GM12865 (cell line): ENCODE data around the gene KRTAP1-4.
"Not testable (repeated sequence)": the region's sequence is repeated elsewhere in the genome, so short reads cannot be mapped to it uniquely, and the experiment has no call there.

Source experiments
- DNase-seq: peaks from one replicate; pipeline ENCODE4 v3.0.0; 2010; ENCODE audit warnings: low read depth
- H3K4me3 ChIP-seq: 2 replicates; pipeline ENCODE4 v1.5.1; 2011; ENCODE audit warnings: mild to moderate bottlenecking, low read depth, low read length, control low read depth
- CTCF ChIP-seq: IDR thresholded peaks from 2 replicates; pipeline ENCODE4 v1.5.1; 2011; ENCODE audit warnings: low read length, control low read depth, low read depth, inconsistent platforms; ENCODE audit not compliant: insufficient read depth; ENCODE audit errors: missing control alignments

The KRTAP1-4 gene

GRCh38 chr17:41003926-41004325 is 26.1 kb downstream of the KRTAP1-4 start:
- no peak for TF ChIP-seq CTCF
- H3K4me3 ChIP-seq: no peak overlapping the region
- DNase-seq: no peak

- H3K4me3 ChIP-seq: no peak overlapping the region
- TF ChIP-seq CTCF: no peak
- no peak for DNase-seq
These were observed 27.2 kb downstream of the KRTAP1-4 start for GRCh38 chr17:41002814-41003213.

GRCh38 chr17:41001795-41002194 is 28.2 kb downstream of the KRTAP1-4 start:
- DNase-seq: no peak
- TF ChIP-seq CTCF: no peak
- no peak overlapping the region for H3K4me3 ChIP-seq

- DNase-seq, H3K4me3 ChIP-seq: not testable (repeated sequence)
These were observed 30.4 kb downstream of the KRTAP1-4 start, which contains the start of gene KRTAP3-2 for GRCh38 chr17:40999563-40999962. KRTAP3-2 (minus strand) TSS chr17:40999906; CDS start chr17:40999853, 53 bp downstream.

GRCh38 chr17:40997361-40997760 is 32.6 kb downstream of the KRTAP1-4 start:
- H3K4me3 ChIP-seq: no peak overlapping the region
- no peak for TF ChIP-seq CTCF
- no peak for DNase-seq

GRCh38 chr17:40996829-40997228 is 33.2 kb downstream of the KRTAP1-4 start:
- no peak for DNase-seq
- TF ChIP-seq CTCF: no peak
- H3K4me3 ChIP-seq: no peak overlapping the region

- no peak for TF ChIP-seq CTCF
- DNase-seq: no peak
- no peak overlapping the region for H3K4me3 ChIP-seq
These were observed 34.9 kb downstream of the KRTAP1-4 start for GRCh38 chr17:40995116-40995515.

- no peak for DNase-seq
- H3K4me3 ChIP-seq: no peak within 1 kb of the TSS
- TF ChIP-seq CTCF: no peak
These were observed 36.2 kb downstream of the KRTAP1-4 start, which contains the start of gene KRTAP3-3 for GRCh38 chr17:40993839-40994238. KRTAP3-3 (minus strand) TSS chr17:40994164; CDS start chr17:40994097, 67 bp downstream.
